MG63 (cell line): ENCODE measurements around the gene SRGAP2C. TPM values are rescaled to one million over a fixed set of nuclear protein-coding genes. Genes with fewer than 3 reads are reported as not detected.
"Not testable (repeated sequence)": the region's sequence is repeated elsewhere in the genome, so short reads cannot be mapped to it uniquely, and the experiment has no call there.

Experiments used
- DNase-seq: peaks from one replicate; pipeline ENCODE4 v3.0.0-alpha.2; 2020
- H3K27me3 ChIP-seq: fragments of 250-450 bp; sonication (Bioruptor Pico); 2 replicates; pipeline ENCODE4 v1.5.1; 2020; ENCODE audit warnings: mild to moderate bottlenecking, moderate library complexity
- H3K36me3 ChIP-seq: fragments of 250-450 bp; sonication (Bioruptor Pico); 2 replicates; pipeline ENCODE4 v1.5.1; 2020; ENCODE audit warnings: mild to moderate bottlenecking, moderate library complexity
- H3K4me3 ChIP-seq: fragments of 250-450 bp; sonication (Bioruptor Pico); 2 replicates; pipeline ENCODE4 v1.5.1; 2020; ENCODE audit warnings: mild to moderate bottlenecking, moderate library complexity
- H3K9me3 ChIP-seq: fragments of 250-450 bp; sonication (Bioruptor Pico); 2 replicates; pipeline ENCODE4 v1.5.1; 2020; ENCODE audit warnings: mild to moderate bottlenecking, moderate library complexity
- total RNA-seq: library from RNA; depleted of rRNA; stranded (reverse); fragments of >200 nt; shearing (Covaris generic); gene quantifications from 2 replicates; pipeline ENCODE4 v1.2.3, GENCODE V29; 2014; ENCODE audit warnings: low replicate concordance

SRGAP2C gene
- total RNA-seq, 1 experiment from 2014 or later = 9.7 TPM

DNA sequence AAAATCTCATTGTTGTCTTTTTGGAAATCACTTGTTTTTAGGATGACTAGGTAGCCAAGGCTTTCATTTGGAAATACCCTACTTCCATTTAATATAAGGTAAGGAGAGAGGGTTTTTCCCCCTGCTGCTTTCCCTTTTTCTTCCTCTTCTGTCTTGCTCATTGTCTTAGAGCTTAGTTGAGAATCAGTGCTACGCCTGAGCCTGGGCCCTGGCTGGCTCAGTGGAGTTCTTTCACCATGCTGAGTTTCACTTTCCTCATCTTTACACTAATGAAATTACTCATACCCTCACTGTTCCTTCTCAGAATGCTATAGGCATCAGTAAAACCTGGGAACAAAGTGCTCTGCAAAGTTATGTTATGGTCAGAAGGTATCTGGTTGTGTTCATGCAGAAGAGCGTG is 154.8 kb downstream of the SRGAP2C start:
- H3K36me3 ChIP-seq, H3K9me3 ChIP-seq, H3K4me3 ChIP-seq, H3K27me3 ChIP-seq, DNase-seq: not testable (repeated sequence)

DNA sequence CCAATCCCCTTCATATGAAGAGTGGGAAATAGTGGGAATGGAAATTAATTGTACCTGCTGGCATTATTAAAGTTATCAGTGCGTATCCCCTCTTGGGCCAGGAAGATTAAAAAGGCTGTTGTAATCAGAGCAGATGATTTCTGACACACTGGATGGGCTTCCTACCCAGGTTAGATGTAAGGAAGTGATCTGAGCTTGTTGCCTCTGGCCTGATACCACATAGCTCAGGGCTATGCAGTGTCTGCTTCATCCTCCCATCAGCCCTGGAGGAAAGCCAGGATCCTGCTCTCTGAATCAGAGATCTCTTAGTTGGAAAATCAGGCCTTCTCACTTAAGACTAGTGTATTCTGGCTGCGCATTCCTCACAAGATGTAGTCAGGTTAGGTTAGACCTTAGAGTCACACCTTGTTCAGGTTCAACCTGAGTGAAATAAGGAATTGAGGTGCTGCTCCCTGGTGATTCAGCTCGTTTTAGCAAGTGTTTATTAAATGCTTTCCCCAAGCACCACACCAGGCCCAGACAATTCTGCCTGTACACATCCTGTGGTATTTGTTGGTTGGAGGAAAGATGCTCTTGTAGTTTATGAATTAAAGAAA is 158.6 kb downstream of the SRGAP2C start:
- H3K27me3 ChIP-seq, H3K9me3 ChIP-seq, H3K4me3 ChIP-seq, H3K36me3 ChIP-seq: not testable (repeated sequence)
- peak; percentile 51 for DNase-seq

DNA sequence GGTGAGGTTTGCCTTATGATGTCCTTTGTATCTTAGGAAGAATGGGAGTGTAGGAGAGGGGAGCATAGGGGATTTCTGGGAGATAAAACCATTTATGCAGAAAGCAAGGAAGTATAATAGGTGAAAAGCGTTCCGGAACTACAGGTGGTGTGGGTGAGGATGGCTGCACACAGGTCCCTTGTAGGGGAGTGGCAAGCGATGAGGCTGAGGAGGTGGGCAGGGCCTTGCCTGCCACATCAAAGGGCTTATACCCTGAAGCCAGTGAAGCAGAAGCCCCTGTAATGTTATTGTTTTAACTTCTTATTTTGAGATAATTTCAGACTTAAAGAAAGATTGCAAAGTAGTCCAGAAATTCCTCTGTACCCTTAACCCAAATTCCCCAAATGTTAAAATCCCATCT is 159.6 kb downstream of the SRGAP2C start:
- DNase-seq, H3K36me3 ChIP-seq, H3K27me3 ChIP-seq, H3K4me3 ChIP-seq, H3K9me3 ChIP-seq: not testable (repeated sequence)

- not testable (repeated sequence) for H3K36me3 ChIP-seq, DNase-seq
Measured at GRCh38 chr1:121346654-121347053, 161.9 kb downstream of the SRGAP2C start.

DNA sequence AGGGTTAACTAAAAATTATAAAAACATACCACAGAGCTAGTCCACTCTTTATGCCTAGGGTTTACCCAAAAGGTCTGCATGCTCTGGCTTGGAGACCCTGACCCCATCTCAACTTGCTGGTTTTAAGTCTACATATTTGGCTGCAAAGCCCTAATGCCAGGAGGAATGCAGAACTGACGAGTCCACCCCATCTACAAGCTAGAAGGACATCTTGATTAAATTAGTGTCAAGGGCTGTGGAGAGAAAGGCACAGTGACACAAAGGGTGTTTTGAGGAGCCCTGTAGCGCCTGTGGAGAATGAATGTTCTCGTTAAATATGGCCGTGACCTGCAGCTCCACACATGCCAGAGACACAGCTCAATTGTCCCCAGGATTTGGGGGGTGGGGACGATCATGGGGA is 162.7 kb downstream of the SRGAP2C start:
- not testable (repeated sequence) for DNase-seq

More at GRCh38 chr1:121346654-121347053, 161.9 kb downstream of the SRGAP2C start:
- not testable (repeated sequence) for H3K4me3 ChIP-seq, H3K27me3 ChIP-seq, H3K9me3 ChIP-seq

DNA sequence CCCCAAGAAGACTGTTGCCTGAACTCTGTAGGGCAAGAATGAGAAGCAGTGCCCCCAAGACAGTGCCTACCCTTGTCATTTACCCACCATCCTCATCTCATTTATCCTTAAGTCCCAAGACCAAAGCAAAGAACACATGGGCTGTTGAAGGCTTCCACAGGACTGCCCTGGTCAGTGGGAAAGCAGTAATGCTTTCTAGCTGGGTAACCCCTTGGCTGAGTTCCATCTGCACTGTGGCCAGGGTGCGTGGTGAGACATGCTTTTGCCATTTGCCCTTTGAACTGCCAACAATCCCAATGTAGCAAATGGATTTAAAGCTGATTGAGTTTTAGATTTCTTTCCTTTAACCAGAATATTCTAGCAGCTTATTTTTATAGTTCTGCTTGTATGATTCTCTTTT is 163.3 kb downstream of the SRGAP2C start:
- H3K4me3 ChIP-seq = not testable (repeated sequence)

More for the DNA sequence above, 162.7 kb downstream of the SRGAP2C start:
- not testable (repeated sequence) for H3K9me3 ChIP-seq, H3K36me3 ChIP-seq, H3K4me3 ChIP-seq, H3K27me3 ChIP-seq

DNA sequence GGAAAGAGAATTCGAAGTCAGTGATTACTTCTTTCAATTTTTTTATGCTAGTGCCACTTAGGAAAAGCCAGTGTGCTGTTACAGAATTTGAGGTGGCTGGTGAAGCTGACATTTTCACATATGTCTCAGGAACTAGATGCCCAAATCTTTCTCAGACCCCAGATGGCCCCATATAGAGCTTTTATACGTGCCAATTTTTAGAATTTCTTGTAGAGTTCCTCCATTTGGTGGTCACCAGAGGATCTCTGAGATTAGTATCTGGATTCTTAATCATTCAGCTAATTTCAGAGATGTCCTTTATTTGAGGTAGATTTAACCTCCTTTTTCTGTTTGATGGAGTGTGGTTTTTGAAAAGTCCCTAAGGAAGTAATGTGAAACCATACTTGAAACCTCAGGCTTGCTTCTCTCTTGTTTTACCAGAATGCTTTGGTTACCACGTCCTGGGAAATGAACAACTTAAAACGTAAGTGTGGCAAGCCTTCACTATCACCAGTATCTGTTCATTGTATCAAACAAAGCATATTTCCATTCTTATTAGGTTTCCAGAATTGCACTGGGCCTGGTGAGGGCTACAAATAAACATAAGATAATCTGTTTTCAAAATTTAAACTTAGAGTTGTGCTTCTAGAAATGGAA is 164.7 kb downstream of the SRGAP2C start:
- not testable (repeated sequence) for H3K27me3 ChIP-seq, H3K4me3 ChIP-seq, H3K9me3 ChIP-seq, DNase-seq, H3K36me3 ChIP-seq

More for the DNA sequence above, 163.3 kb downstream of the SRGAP2C start:
- not testable (repeated sequence) for DNase-seq, H3K27me3 ChIP-seq, H3K9me3 ChIP-seq, H3K36me3 ChIP-seq

GRCh38 chr1:121355711-121356420 is 171.1 kb downstream of the SRGAP2C start:
- H3K9me3 ChIP-seq, DNase-seq, H3K36me3 ChIP-seq: not testable (repeated sequence)

GRCh38 chr1:121356819-121357218 is 172.0 kb downstream of the SRGAP2C start:
- not testable (repeated sequence) for H3K27me3 ChIP-seq, H3K9me3 ChIP-seq, DNase-seq, H3K36me3 ChIP-seq, H3K4me3 ChIP-seq

More at GRCh38 chr1:121355711-121356420, 171.1 kb downstream of the SRGAP2C start:
- H3K27me3 ChIP-seq, H3K4me3 ChIP-seq: not testable (repeated sequence)

DNA sequence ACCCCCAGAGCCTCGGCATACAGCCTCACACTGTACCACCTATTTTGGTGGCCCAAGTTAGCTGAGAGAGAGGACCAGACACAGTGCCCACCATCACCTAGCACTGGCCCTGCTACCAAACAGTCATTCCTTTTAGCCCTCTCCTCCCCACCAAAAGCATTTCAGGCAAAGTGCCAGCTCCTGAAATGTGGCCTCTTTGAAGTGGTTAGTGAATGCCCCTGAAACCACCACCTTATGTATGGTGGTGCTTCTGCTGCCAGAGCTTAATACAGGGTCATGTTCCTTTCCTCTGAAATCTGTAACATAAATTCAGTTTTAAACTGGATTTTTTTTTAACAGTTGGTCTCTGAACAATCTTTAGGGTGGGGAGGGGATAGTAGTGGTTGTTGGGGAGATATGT is 175.8 kb downstream of the SRGAP2C start:
- H3K9me3 ChIP-seq, DNase-seq, H3K4me3 ChIP-seq, H3K27me3 ChIP-seq, H3K36me3 ChIP-seq: not testable (repeated sequence)

GRCh38 chr1:121361451-121362233 is 176.9 kb downstream of the SRGAP2C start:
- H3K27me3 ChIP-seq, DNase-seq, H3K4me3 ChIP-seq, H3K36me3 ChIP-seq, H3K9me3 ChIP-seq: not testable (repeated sequence)

DNA sequence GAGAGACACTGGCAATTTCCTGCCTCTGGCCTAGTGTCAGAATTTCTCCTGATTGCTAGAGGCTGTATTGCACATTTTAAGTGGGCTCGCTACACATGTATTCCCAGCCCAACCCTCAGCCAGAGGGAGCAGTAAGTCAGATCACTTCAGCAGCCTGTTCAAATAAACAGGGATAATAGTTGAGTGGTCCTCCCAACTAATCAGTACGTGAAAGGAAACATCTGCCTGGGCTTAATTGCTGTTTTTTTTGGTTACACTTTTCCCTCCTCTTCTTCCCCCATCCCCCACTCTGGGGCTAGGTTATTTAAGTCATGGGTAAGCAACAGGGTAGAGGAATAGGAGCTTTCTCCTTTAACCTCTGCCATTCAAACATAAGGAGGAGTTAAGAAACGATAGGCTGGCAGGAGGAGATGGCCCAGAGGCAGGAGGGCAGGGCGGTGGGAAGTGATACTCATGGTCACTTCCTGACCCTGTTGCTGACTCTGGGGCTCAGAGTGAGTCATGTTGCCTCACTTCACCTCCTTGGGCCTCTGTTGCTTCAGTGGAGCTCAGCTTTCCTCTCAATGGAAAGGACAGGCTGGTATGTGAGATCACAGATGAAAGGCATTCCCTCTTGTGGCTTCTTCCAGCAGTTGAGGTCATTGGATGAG is 177.6 kb downstream of the SRGAP2C start:
- not testable (repeated sequence) for H3K9me3 ChIP-seq, H3K4me3 ChIP-seq, H3K27me3 ChIP-seq, H3K36me3 ChIP-seq
- DNase-seq = peak; percentile 57

GRCh38 chr1:121365316-121365715 is 180.5 kb downstream of the SRGAP2C start:
- not testable (repeated sequence) for H3K27me3 ChIP-seq, H3K4me3 ChIP-seq, H3K9me3 ChIP-seq, DNase-seq, H3K36me3 ChIP-seq

- H3K27me3 ChIP-seq, H3K36me3 ChIP-seq, H3K9me3 ChIP-seq, DNase-seq, H3K4me3 ChIP-seq: not testable (repeated sequence)
Measured at GRCh38 chr1:121365723-121366122, 180.9 kb downstream of the SRGAP2C start.

- H3K9me3 ChIP-seq, H3K27me3 ChIP-seq, DNase-seq, H3K36me3 ChIP-seq, H3K4me3 ChIP-seq: not testable (repeated sequence)
Measured at GRCh38 chr1:121366171-121366570, 181.4 kb downstream of the SRGAP2C start.

DNA sequence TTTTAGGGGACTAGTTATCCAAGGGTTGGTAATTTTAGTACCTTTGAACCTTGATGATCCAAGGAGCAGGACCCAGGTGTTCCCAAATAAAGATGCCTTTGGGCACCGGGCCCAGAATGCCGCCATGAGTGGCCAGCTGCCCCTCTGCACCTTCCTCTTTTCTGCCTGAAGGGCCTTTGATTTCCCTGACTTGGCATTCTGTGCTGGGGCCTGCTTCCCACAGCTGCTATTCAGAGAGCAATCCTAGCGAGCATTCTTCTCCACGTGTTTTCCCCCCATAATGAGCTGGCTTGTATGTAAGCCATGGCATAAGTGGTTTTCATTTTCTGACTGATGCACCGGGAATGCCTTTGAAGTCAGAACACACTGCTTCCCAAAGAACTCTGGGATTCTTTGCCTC is 184.1 kb downstream of the SRGAP2C start:
- H3K36me3 ChIP-seq, H3K27me3 ChIP-seq, H3K4me3 ChIP-seq, H3K9me3 ChIP-seq, DNase-seq: not testable (repeated sequence)

- DNase-seq, H3K36me3 ChIP-seq, H3K9me3 ChIP-seq, H3K4me3 ChIP-seq, H3K27me3 ChIP-seq: not testable (repeated sequence)
Measured at GRCh38 chr1:121369959-121370358, 185.2 kb downstream of the SRGAP2C start.
